GM18526 (cell line): Measurements from ENCODE around the gene C1QTNF1.
A peak's percentile ranks its signal among the peaks of the same experiment; 100 is the strongest.

Experiments
- POLR2A ChIP-seq: IDR thresholded peaks from 3 replicates; pipeline ENCODE4 v1.6.1; 2011; ENCODE audit not compliant: insufficient read length; ENCODE audit errors: extremely low read depth

C1QTNF1 gene

GRCh38 chr17:79062691-79063090 is 38.7 kb downstream of the C1QTNF1 start:
- no peak for TF ChIP-seq POLR2A

DNA sequence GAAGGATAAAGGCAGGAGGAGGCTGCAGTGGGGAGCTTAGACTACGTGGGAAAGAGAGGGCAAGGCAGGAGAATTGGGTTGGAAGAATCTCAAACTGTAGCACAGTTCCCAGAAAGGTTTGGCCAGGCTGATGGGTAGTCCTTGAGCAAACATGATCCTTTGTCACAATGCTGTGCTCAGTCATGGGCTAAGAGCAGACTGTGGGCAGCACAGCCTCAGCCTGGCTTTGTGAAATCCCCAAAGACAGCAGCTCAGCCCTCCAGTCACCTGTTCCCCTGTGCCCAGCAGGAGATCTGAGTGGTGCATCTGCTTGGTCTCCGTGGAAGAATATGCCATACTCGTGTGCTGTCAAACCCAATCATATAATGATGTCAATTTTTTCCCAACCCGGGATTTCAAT is 40.1 kb downstream of the C1QTNF1 start:
- no peak for TF ChIP-seq POLR2A

GRCh38 chr17:79065105-79065670 is 41.2 kb downstream of the C1QTNF1 start:
- TF ChIP-seq POLR2A = no peak

DNA sequence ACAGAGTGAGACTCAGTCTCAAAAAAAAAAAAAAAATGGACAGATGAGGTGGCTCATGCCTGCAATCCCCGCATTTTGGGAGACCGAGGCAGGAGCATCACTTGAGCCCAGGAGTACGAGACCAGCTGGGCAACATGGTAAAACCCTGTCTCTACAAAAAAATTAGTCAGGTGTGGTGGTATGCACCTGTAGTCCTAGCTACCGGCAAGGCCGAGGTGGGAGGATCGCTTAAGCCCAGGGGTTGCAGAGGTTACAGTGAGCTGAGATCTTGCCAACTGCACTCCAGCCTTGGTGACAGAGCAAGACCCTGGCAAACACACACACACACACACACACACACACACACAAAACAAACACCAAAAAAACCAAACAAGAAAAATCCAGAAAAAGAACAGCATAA is 43.0 kb downstream of the C1QTNF1 start:
- TF ChIP-seq POLR2A = no peak

DNA sequence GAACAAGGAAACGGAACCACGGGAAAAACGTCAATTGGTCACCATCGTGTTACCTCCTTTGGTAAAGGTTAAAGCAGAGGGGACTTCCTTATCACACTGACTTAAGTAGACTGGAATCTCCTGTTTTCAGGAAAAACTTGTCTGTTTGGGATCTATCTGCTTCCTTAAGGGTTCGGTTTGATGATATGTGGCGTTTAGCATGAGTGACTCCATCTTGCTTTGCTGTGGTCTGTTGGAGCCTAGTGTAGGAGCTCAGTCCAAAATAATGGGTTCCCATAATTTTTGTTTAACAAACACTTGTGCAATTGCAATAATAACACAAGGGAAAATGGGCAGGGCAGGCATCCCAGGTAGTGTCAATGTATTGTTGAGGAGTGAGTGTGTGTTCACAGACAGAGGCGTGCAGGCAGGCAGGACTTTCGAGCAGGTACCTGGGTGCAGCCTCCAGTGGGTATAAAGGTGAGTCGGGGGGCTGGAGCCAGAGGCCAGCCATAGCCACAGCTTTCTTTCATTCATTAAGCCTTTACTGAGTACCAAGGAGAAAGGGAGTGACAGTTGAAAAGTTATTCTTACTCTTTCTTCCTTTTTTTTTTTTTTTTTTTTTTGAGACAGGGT is 46.4 kb downstream of the C1QTNF1 start:
- no peak for TF ChIP-seq POLR2A

DNA sequence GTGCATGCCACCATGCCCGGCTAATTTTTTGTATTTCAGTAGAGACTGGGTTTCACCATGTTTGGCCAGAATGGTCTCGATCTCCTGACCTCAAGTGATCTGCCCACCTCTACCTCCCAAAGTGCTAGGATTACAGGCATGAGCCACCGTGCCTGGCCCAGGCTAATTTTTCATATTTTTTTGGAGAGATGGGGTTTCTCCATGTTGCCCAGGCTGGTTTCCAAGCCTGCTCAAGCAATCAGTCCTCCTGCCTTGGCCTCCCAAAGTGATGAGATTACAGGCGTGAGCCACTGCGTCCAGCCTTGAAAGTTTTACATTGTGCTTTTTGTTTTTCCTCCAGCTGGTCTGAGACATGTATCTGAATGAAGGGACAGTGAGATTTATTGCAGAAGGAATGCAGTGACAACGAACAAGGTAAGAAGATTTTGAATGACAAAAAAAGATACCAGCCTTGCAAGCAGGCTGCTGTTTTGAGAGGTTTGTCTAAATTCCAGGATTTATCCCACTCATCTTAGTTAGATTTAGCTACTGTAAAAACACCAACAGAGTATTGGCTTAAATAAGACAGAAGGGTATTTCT is 47.3 kb downstream of the C1QTNF1 start:
- no peak for TF ChIP-seq POLR2A

- TF ChIP-seq POLR2A = no peak
These were observed 48.6 kb downstream of the C1QTNF1 start for GRCh38 chr17:79072544-79072943.

DNA sequence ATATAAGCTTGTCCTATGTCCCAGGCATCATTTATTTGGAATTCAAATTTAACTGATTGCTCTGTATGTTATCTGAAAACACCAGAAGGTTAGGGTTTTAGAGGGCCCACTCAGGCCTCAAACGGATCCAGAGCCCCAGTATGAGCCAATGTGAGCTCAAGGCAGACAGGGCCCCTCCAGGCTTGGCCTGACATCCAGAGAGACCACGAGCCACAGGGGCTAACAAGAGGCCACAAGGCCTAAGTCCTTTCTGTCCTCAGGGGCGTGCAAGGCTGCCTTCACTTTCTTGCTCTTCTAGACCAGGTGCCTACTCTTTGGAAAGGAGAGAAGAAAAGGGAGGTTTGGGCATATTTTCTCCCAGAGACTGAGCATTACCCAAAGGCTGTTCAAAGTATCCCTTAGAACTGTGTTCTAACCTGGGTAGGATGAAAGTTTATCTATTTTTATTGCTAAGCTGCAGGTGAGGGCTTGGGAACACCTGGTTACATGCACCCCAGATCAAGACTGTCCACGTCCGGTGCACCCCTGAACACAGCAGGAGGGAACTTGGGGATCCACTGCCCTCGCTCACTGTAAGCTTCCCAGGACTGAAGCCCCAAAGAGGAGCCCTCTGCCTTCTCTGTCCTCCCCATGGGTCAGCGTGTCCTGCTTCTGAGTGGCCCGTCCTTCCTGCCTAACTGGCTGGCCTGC is 49.2 kb downstream of the C1QTNF1 start:
- TF ChIP-seq POLR2A = no peak

GRCh38 chr17:79073706-79074088 is 49.7 kb downstream of the C1QTNF1 start:
- TF ChIP-seq POLR2A = no peak

DNA sequence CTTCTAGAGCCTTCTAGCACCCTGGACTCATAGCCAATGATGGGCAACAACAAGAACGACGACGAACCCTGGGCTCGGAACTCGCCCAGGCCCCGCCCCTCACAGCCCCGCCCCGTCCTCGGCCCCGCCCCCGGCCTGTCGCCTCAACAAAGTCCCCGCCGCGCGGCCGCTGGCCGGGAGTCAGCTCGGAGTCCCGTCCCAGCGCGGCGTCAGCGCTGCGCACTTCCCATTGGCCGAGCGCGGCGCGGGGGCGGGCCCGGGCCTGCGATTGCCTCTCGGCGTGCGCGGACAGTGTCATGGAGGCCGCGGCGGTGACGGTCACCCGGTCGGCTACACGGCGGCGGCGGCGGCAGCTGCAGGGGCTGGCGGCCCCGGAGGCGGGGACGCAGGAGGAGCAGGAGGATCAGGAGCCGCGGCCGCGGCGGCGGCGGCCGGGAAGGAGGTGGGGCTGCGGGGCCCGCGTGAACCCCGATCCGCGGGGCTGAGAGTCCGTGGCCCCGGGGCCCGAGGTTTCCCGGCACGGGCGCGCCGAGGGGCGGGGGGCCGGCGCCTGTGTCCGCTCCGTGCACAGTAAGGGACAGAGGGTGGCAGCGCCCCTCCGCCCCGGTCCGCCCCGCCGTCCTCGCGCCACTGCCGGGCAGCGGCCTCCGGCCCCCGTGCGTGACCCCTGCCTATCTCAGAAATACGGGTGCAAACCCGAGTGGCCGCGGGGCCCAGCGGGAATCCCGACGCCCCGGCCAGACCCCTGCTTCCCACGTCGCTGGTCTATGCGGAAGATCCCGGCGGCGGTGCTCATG is 50.9 kb downstream of the C1QTNF1 start, which contains the start of gene ENGASE:
ENGASE (plus strand) TSS at position 176 of the 797 bp plus-strand sequence; CDS start at position 297, 121 bp downstream.
- TF ChIP-seq POLR2A = peak; percentile 71

DNA sequence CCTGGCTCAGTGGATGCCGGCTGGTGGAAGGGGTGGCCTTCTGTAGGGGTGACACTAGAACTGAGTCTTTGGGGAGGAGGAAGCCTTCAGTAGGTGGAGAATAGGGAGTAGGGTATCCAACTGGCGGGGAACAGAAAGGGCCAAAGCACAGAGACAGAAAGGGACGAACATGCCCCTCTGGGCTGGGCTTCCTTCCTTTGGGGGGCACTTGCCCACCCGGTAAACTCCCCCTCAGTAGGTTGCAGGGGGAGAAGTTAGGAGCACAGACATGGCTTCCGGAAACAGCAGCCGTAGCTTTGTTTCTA is 51.4 kb downstream of the C1QTNF1 start:
- no peak for TF ChIP-seq POLR2A

DNA sequence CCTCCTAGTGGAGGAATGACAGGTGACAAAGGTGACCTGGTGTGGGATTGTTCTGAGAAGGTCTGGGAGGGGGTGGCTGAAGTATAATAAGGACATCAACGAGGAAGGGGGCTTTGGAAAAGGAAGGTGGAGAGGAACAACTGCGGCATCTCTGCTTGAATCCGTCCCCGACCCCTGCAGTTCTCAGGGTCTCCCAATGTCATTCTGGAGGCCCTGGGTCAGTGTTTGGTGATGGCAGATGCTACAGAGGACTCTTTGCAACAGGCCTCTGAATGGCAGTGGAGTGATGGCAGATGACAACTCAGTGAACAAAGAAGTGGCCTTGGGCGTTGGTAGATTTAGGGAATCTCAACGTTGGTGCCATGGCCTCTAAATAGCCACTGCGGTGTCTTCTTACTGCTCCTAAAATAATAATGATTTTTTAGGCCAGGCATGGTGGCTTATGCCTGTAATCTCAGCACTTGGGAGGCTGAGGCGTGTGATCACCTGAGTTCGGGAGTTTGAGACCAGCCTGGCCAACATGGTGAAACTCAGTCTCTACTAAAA is 52.0 kb downstream of the C1QTNF1 start:
- no peak for TF ChIP-seq POLR2A

- no peak for TF ChIP-seq POLR2A
These were observed 53.6 kb downstream of the C1QTNF1 start for GRCh38 chr17:79077587-79077986.

GRCh38 chr17:79078476-79079190 is 54.7 kb downstream of the C1QTNF1 start:
- TF ChIP-seq POLR2A = no peak
